Neutrophil (primary cell): ENCODE data around the gene SLC6A1.

Source experiments
- H3K27ac ChIP-seq: fragments of 200-600 bp; sonication (generic); 2 replicates; pipeline ENCODE4 v1.5.1; 2016; ENCODE audit warnings: mild to moderate bottlenecking, moderate library complexity
- H3K27me3 ChIP-seq: fragments of 200-600 bp; sonication (generic); 2 replicates; pipeline ENCODE4 v1.6.0; 2016; ENCODE audit warnings: mild to moderate bottlenecking
- H3K36me3 ChIP-seq: fragments of 200-600 bp; sonication (generic); 2 replicates; pipeline ENCODE4 v1.5.1; 2017
- H3K4me1 ChIP-seq, 2 experiments: fragments of 200-600 bp in 1 of 2; sonication (generic) in 1 of 2; 1 replicate in 1 of 2; 2 replicates in 1 of 2; pipeline versions ENCODE4 v1.5.1 to v1.6.1; 2013 to 2016; ENCODE audit warnings: low read depth in 1 of 2, low read length in 1 of 2, mild to moderate bottlenecking in 1 of 2, moderate library complexity in 1 of 2; ENCODE audit not compliant: control insufficient read depth in 1 of 2, insufficient read depth in 1 of 2
- H3K4me3 ChIP-seq, 2 experiments: fragments of 200-600 bp in 1 of 2; sonication (generic) in 1 of 2; 1 replicate in 1 of 2; 2 replicates in 1 of 2; pipeline ENCODE4 v1.5.1; 2013 to 2016; ENCODE audit warnings: low read depth in 1 of 2, low read length in 1 of 2, mild to moderate bottlenecking in 1 of 2, moderate library complexity in 1 of 2
- H3K9me3 ChIP-seq: fragments of 200-600 bp; sonication (generic); 2 replicates; pipeline ENCODE4 v1.5.1; 2016
- TF ChIP-seq, protein P1 (sequence below): fragments of 200-600 bp; sonication (generic); IDR thresholded peaks from 2 replicates; pipeline ENCODE4 v1.5.1; 2016; ENCODE audit warnings: antibody characterized with exemption

SLC6A1 gene

DNA sequence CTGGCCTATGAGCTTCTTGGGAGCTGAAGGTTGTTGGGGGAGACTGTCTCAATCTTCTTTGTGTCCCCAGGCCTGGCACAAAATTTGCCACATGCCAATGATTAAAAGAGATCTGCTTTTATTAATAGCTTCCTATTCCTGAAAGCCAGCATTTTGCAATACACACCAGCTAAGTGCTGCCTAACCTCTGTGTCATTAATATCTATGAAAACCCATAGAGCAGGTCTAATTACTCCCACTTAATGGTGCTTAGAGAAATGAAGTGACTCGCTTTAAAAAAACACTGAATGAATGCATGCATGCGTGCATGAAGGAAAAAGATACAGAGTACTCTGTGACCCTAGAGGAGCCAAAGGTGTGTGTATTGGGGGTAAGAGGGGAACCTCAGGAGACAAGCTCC, 55.0 kb downstream of the SLC6A1 start:
- peaks cover 77% of the 10 kb centered on the region for H3K27me3 ChIP-seq
- H3K9me3 ChIP-seq = no peaks in the 10 kb centered on the region
- H3K4me1 ChIP-seq = no peaks in the 10 kb centered on the region
- no peak overlapping the region for H3K27ac ChIP-seq
- TF ChIP-seq, protein P1, sequence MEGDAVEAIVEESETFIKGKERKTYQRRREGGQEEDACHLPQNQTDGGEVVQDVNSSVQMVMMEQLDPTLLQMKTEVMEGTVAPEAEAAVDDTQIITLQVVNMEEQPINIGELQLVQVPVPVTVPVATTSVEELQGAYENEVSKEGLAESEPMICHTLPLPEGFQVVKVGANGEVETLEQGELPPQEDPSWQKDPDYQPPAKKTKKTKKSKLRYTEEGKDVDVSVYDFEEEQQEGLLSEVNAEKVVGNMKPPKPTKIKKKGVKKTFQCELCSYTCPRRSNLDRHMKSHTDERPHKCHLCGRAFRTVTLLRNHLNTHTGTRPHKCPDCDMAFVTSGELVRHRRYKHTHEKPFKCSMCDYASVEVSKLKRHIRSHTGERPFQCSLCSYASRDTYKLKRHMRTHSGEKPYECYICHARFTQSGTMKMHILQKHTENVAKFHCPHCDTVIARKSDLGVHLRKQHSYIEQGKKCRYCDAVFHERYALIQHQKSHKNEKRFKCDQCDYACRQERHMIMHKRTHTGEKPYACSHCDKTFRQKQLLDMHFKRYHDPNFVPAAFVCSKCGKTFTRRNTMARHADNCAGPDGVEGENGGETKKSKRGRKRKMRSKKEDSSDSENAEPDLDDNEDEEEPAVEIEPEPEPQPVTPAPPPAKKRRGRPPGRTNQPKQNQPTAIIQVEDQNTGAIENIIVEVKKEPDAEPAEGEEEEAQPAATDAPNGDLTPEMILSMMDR = no peak
- H3K4me3 ChIP-seq = no peak overlapping the region
- H3K36me3 ChIP-seq = no peaks in the 10 kb centered on the region

DNA sequence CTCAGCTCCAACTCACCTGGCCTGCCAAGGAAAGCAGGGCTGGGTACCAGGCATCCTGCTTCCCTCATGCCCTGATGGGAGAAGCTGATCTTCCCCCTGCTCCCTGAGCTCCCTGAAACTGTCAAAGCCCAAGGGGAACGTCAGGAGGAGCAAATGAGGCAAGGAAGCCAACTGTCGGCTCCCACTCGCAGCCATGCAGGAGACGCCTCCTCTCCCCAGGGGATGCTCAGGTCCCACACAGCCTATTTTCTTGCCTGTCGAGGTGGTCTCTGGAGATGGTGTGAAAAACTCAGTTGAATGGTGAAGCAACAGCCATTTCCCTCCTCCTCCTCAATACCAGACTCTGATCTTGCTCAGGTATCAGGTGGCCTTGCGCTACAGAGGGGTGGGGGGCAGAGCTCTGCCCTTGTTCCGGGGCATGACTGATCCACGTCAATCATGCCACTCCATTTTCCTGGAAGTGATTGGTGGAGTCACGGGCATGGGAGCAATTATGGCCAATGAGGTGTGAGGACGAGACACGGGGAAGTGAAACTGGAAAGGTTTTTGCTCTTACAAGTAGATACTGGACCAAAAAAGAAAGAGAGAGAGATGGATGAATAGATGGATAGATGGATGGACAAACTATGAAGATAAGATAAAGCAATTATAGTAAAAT, 58.2 kb downstream of the SLC6A1 start:
- no peaks in the 10 kb centered on the region for H3K9me3 ChIP-seq
- TF ChIP-seq, protein P1 = no peak
- H3K36me3 ChIP-seq = no peaks in the 10 kb centered on the region

DNA sequence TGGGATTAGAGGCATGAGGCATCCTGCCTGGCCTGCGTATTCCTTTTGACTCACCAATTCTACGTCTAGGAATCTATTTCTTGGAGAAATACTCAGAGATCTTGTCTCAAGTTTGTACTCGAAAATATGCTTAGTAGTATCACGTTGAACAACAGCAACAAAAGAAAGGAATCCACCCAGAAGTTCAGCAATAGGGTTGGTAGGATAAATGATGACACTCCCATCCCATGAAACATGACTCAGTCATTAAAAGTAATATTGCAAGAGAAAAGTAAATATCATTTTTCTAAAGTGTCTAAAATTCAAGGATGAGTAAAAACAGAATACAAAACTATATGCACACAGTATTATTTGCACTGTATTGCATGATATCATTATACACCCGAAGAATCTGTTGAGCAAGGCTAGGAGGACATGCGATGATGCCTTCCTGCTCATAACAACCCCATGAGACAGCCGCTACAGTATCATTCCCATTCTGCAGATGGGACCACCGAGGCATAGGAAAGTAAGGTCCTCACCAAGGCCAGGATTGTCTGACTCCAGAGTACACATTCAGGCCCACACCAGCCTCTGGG, 61.5 kb downstream of the SLC6A1 start:
- TF ChIP-seq, protein P1 = no peak
- Histone ChIP-seq H3K27me3 (peaks cover 93% of the 10 kb centered on the region), H3K27ac (no peak overlapping the region), H3K36me3 (no peaks in the 10 kb centered on the region), H3K4me3 (no peak overlapping the region), H3K4me1 (no peaks in the 10 kb centered on the region), H3K9me3 (no peaks in the 10 kb centered on the region)

More for the DNA sequence above, 58.2 kb downstream of the SLC6A1 start:
- Histone ChIP-seq H3K4me3 (no peak overlapping the region), H3K4me1 (no peaks in the 10 kb centered on the region), H3K27me3 (peaks cover 82% of the 10 kb centered on the region), H3K27ac (no peak overlapping the region)

DNA sequence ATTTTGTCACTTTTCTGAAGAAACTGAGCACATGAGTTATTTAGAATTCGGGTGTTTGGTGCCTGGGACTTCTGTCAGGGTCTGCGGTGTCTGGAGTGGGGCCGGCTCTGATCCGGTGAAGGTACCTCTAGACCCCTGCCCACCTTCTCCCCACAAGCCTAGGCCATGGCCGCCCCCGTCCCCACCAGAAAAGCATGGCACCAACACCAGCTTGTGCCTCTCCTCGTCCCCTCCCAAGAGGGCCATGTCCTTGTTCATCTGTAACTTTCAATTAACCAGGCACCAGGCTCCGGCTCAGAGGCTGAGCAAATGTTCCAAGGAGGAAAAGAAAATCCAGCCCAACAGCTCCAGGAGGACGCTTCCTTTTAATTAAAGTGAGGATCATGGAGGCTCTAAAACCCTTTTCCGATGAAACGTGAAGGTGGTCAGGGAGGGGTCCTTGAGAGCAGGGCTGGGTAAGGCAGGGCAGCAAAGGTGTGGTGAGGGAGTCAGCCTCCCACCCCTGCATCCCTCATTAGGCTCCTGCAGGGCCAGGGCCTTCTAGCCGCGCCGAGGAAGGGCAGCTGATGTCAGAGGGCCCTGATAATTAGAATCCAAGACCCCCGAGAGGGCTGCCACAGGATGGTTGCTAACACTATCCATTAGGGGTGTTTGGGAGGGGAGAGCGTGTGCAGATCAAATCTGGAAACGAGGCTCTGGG, 62.3 kb downstream of the SLC6A1 start:
- Histone ChIP-seq H3K9me3 (no peaks in the 10 kb centered on the region), H3K4me1 (no peaks in the 10 kb centered on the region), H3K4me3 (no peak overlapping the region), H3K27me3 (peaks cover 93% of the 10 kb centered on the region), H3K36me3 (no peaks in the 10 kb centered on the region), H3K27ac (no peak overlapping the region)
- TF ChIP-seq, protein P1 = no peak

DNA sequence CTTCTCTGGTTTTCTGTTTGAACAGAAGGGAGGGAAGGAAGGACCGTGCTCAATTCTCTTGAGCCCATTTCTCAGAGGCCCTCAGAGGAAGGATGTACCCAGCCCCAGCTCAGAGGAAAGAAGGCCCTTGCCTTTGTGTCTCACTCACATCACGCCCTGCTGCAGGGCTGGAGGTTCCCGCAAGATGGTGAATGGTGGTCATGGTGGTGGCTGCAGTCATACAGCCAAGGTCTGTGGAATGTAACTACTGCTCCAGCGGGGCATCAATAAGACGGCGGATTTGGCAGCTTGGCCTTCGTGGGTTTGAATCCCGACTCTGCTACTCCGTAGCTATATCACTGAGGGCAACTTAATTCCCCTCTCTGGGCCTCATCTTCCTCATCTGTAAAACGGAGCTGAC, 62.9 kb downstream of the SLC6A1 start:
- peaks cover 92% of the 10 kb centered on the region for H3K27me3 ChIP-seq
- no peaks in the 10 kb centered on the region for H3K4me1 ChIP-seq
- H3K4me3 ChIP-seq = no peak overlapping the region
- no peaks in the 10 kb centered on the region for H3K36me3 ChIP-seq
- no peaks in the 10 kb centered on the region for H3K9me3 ChIP-seq
- no peak overlapping the region for H3K27ac ChIP-seq
- TF ChIP-seq, protein P1 = no peak
